Right hindlimb (tissue), 1 donor: ENCODE data around the gene DLG1.
A peak's percentile ranks its signal among the peaks of the same experiment; 100 is the strongest.
"Not testable (repeated sequence)": the region's sequence is repeated elsewhere in the genome, so short reads cannot be mapped to it uniquely, and the experiment has no call there.

Experiments used
- DNase-seq: peaks from one replicate; pipeline ENCODE4 v3.0.0-alpha.2; 2018

The DLG1 gene

DNA sequence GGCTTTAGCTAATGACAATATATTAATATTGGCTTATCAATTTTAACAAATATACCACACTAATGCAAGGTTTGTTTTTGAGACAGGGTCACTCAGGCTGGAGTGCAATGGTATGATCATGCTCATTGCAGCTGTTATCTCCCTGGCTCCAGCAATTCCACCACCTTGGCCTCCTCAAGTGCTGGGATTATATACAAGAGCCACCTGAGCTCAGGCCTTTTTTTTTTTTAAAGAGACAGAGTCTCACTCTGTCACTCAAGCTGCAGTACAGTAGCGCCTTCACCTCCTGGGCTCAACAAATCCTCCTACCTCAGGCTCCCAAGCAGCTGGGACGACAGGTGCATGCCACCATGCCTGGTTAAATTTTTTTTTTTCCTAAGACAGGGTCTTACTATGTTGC, 11.7 kb downstream of the DLG1 start:
- DNase-seq, result no peak

DNA sequence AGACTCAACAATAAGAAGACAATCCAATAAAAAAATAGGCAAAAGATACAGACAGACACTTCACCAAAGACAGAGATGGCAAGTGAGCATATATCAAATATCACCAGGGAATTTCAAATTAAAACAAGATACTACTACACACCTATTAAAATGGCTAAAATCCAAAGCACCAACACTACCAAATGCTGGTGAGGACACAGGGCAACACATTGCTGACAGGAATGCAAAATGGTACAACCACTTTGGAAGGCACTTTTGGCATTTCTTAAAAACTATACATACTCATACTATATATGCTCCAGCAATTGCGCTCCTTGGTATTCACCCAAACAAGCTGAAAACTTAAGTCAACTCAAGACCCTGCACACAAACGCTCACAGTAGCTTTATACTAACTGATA, 12.9 kb downstream of the DLG1 start:
- DNase-seq, result no peak

DNA sequence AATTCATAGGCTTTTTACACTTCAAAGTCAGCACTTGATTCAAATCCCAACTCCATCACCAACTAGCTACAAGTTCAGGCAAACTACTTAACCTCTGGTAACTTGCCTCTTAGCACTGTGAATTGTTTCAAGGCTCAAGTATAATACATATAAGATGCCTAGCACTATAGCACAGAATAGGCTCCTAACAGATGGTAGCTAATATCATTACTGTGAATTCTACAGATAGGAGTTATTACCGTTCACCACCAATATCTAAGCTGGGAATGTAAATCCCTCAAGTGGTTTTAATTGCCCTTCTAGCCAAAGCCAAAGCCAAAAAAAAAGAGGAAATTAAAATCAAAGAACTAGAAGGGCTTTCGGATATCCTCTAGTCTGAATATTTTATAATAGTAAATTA, 15.4 kb downstream of the DLG1 start:
- DNase-seq, result no peak

DNA sequence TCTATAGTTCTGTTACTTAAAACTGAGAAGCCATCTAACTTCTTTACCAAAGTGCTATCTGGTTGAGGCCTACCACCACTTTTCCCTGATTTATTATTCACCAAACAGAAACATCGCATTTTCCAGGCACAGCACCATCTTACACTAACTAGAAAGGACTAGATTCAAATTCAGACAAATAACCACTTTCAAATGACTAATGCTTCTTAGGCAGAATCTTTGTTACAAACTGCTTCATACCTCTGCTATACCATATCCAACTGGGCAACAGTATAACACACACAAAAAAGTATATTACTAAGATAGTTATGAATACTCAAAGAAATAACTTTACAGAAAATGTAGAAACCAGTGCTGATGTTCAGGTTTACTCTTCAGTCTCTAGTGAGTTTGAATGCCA, 16.6 kb downstream of the DLG1 start:
- no peak for DNase-seq

DNA sequence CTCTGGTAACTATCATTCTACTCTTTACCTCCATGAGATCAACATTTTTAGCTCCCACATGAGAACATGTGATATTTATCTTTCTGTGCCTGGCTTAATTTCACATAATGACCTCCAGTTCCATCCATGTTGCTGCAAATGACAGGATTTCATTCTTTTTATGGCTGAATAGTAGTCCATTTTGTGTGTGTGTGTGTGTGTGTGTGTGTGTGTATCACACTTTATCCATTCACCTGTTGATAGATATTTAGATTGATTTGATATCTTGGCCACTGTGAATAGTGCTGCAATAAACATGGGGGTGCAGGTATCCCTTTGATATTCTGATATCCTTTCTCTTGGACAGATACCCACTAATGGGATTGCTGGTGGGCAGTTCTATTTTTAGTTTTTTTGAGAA, 18.3 kb downstream of the DLG1 start:
- DNase-seq, result no peak

DNA sequence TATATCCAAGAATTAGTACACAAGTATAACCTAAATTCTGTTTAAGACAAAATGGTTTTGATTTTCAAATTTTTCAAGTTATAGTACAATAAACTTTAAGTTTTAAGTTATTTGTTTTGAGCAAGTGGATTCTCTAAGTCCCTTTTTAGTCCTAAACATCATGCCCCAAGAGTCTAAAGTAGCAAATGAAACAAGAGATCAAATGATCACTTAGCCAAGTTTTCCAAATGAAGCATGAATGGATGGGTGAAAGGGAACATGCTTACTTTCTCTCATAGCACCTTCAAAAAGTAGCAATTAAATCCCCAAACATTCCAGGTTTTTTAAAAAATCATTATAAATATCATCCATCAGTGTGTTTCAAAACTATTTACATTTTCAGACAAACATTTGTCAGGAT, 19.5 kb downstream of the DLG1 start:
- no peak for DNase-seq

DNA sequence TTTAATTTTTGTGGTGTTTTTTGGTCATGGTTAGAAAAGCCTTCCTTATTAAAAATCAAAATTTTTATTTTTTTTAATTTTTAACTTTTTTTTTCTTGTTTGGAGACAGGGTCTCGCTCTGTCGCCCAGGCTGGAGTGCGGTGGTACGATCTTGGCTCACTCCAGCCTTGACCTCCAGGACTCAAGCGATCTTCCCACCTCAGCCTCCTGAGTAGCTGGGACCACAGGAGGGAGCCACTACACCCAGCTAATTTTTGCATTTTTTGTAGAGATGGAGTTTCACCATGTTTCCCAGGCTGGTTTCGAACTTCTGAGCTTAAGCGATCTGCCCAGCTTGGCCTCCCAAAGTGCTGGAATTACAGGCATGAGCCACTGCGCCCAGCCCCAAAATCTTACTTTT, 21.6 kb downstream of the DLG1 start:
- DNase-seq, result not testable (repeated sequence)

DNA sequence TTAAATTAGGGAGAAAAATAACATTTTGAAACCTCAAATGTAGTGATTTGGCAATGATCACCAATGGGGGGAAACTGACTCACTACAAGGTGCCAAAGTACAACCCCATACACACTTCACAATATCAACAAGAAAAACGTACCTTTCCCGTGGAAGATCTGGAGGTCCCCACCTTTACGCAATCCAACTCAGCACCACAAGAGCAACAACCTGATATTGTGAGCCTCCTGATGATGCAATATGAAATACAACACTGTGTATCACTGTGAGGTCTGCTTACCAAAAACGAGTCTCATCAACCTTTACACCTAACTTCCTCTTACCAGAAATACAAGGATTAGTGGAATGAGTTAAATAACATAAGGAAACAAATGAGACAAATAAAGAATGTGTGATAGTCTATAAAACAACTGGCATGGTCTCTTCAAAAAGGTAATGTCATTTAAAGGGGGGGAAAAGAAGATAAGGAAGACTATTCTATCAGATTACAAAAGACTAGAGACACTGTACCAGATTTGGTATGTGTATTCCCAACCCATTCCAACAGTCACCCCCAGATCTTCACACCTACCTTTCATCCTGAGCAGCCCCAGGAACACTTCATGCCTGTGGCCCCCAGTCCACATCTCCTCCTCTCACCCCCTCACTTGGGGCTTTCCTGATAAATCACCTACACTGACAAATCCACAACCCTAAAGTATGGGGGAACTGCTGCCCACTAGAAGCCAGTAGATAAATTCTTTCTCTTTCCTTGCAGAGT, 27.7 kb downstream of the DLG1 start:
- no peak for DNase-seq

DNA sequence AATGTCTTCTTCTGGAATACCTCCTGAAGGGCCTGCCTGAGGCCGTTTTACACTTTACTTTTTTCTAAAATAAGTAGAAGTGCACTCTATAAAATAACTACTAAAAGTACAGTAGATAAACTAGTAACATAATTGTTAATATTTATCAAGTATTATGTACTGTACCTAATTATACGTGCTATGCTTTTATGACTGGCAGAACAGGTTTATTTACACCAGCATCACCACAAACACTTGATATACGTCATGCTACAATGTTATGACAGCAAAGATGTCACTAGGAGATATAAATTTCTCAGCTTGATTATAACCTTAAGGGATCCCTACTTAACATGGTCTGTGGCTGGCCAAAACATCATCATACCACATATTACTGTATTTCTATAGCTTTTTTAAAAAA, 29.4 kb downstream of the DLG1 start:
- DNase-seq, result no peak

DNA sequence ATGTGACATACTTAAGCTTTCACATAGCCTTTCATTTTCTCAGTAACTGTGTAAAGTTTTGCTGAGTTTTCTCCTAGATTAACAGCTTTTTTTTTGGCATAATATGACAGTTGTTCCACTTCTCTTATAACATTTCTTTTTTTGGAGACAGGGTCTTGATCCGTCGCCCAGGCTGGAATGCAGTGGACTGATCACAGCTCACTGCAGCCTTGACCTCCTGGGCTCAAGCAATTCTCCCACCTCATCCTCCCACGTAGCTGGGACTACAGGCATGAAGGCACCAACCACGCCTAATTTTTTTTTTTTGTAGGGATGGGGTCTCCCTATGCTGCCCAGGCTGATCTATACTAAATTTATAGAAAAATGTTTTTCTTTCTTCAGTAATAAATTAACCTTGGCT, 30.1 kb downstream of the DLG1 start:
- DNase-seq, result peak; percentile 29

DNA sequence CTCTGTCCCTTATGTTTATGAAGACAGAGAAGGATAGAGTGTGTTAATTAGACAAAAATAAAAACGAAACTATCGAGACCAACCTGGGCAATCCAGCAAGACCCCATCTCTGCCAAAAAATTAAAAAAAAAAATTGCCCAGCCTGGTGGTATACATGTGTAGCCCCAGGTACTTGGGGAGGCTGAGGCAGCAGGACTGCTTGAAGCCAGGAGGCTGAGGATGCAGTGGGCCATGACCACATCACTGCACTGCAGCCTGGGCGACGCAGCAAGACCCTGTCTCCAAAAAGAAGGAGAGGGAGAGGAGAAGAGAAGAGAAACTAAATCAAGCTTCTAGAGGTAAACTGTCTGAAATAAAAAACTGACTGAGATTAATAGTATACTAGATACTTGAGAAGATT, 32.1 kb downstream of the DLG1 start:
- no peak for DNase-seq

DNA sequence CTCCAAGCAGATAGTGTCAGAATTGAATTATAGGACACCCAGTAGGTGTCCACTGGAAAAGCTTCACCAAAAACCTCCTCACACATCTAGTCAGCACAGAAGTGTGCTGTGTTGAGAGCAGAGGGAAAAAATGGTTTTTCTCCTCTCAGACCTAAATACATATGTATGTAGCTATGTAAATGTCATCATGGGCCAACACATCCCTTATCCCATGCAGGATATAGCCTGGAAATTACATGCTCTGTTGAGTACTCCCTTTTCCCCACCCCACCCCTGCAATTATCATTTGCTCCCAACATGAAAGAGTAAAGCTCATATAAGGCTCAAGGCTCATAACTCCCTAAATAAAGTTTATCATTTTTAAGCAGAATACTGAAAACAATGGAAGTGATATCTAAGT, 35.7 kb downstream of the DLG1 start:
- no peak for DNase-seq

DNA sequence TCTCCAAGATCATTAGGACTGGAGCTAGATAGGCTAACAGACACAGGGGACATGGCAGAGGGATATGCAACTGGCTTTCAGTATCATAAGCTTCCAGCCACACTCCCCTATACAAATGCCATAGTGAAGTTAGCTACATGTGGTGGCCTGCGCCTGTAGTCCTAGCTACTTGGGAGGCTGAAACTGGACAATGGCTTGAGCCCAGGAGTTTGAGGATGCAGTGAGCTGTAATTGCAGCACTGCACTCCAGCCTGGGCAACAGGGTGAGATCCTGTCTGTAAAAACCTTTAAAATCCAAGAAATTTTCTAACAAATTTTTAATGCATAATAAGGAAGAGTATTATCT, 37.3 kb downstream of the DLG1 start:
- DNase-seq, result no peak

DNA sequence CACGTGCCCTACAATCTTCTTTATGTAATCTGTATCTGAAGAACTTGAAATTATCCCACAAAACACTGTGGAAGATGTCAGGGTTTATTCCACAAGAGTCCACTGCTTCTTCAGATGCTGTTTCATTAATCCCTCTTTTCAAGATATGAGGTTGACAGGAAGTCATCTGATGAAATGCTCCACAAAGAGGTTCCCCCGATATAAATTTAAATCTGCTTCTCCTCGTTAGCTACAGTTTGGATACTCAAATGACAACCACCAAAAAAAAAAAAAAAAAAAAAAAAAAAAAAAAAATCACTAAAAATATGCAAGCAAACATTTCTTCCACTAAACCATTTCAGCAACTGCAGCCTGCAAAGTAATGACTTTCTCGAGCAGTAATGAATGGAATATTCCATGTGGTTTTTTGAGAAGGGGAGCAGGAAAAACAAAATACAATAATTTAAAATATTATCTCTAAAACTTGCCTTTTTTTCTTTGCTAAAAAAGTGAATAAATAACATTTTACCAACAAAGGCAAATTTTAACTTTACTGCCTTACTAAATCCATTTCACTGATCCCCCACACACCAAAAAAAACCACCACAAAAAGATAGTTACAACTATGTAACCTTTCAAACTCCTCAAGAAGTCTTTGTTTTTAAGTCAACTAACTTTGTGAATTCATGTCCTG, 37.8 kb downstream of the DLG1 start:
- DNase-seq, result no peak

DNA sequence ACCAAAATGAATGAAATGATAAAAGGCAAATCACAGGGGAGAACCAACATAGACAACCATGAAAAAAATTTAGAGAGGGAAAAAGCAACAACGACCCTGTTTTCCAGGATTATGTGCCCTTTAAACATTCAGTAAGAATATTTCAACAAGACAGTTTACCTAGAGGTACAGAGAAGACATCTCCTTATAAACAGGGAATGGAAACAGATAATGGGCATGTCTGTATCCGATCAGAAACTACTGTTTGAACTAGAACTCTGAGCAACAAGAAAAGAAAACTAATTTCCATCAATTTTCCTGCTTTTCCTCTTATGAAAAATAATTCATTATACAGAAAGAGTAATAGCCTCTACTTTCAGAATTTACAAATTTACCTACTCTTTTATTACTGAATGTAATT, 39.3 kb downstream of the DLG1 start:
- no peak for DNase-seq

DNA sequence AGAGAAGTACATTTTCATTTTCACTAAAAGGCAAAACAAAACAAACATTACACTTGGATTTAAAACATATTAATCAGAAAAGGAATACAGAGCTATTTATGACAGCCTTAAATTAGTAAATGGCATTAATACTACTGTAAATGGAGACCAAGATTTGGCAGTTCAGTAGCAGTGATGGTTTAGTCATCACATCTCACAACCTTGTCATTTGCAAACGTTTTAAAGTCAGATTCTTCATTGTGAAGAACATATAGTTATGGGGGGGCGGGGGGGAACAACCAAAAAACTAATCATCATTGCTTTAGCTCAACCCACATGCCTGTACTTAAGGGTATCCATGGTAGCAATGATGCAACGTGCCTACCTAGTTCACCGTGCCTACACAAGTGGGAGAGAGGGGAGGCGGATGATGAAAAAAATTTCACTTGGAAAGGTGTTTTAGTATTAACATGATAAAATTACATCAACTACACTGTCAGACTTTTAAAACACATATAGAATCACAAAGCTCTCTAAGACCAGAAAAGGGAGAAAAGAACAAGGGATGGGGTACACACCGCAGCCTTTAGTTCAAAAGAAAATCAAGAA, 40.1 kb downstream of the DLG1 start:
- DNase-seq, result no peak

DNA sequence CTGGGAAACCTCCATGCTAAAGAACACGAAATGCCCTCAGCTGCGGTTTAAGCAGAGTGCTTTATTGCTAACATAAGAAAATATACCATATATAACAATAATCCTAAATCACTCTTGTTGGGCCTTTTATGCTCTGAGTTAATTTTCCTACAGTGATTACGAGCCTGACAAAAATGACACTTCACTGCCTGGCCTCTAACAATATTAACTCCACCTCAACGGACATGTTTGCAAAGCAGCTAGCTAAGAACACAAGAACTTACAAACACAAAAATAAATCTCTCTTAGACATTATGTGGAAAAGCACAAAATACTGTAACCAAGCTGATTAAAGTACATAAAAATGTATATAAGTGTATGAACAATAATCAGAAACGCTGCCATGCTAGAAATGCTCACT, 40.7 kb downstream of the DLG1 start:
- DNase-seq, result no peak

DNA sequence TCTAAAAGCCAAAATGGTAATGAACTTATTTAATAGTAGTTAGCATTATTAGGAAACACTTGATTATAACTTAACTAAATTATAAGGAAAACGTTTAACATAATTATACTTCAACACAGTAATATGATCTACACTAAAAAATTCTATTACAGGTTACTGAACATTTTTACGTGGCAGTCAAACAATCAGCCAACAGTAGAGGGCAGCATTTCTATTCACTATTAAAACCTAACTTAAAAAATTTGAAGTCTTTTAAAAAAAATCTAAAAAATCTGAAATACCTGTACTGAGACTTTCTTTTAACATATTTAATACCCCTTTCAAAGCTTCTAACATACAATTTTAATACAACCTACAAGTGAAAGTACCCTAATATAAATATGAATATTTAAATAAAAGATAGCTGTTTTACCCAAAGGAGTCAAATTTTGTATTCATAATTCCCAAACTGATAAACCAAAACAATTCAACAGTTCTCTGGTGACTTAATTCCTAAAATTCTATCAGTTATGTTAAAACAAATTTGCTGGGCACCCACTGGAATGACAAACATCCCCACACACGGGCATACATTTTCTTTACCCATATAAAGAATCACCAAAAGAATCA, 41.5 kb downstream of the DLG1 start:
- no peak for DNase-seq

DNA sequence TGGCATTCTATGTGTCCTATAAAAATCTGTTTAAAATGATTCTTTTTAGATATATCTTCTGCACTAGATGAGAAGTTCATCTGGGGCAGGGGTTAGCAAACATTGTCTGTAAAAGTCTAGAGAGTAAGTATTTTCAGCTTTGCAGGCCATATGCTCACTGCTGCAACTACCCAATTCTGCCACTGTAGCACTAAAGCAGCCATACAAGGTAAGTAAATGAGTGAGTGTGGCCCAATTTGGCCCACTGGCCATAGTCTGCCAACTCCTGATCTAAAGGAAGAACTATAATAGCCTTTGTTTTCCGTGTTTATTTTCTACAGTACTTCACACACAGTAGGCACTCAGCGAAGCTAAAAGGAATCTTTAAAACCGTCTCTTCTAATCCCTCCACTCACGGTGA, 42.3 kb downstream of the DLG1 start:
- DNase-seq, result no peak

DNA sequence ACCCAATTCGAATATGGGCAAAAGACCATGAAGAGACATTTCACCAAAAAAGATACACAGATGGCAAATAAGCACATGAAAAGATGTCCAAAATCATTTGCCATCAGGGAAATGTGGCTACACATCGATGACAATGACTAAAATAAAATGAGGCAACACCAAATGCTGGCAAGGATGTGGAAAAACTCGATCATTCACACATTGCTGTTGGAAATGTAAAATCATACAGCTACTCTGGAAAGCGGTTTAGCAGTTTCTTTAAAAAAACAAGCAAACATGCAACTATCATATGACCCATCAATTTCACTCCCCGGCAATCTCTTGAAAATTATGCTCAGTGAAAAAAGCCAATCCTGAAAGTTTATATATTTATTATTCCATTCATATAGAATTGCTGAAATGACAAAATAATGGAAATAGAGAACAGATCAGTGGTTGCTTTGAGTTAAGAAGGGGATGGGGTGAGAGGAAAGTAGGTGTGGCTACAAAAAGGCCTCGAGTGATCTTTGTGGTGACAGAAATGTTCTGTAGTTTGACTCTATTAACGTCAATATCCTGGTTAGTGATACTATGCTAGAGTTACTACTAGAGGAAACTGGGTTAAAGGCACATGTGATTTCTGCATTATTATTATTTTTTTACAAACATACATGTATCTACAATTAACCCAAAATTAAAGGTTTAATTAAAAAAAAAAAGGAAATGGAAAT, 45.0 kb downstream of the DLG1 start:
- DNase-seq, result no peak

DNA sequence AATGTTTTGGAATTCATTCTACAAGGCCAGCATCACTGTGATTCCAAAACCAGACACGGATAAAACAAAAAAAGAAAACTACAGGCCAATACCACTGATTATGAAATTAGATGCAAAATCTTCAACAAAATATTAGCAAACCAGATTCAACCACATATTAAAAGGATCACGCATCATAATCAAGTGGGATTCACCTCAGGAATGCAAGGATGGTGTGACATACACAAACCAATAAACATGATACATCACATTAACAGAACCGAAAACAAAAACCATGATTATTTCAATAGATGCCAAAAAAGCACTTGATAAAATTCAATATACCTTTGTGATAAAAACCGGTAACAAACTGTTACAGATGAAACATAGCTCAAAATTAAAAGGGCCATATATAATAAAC, 48.9 kb downstream of the DLG1 start:
- DNase-seq, result no peak

DNA sequence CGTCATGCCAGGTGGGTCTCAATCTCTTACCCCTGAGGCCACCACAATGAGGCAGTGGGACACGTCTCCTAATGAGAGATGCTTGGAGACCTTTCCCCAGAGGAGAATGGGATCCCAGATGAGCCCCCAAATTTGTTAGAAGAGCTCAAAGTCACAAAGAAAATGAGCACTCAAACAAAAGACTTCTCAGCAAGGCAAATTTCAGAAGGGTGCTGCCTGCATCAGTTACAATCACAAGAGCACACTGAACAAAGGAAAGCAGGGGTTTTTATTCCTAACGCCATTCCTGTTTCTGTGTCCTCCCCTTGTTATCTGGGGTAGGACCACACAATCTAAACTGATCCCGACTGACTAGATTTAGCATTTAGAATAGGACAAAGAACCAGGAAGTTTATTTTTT, 50.1 kb downstream of the DLG1 start:
- no peak for DNase-seq

DNA sequence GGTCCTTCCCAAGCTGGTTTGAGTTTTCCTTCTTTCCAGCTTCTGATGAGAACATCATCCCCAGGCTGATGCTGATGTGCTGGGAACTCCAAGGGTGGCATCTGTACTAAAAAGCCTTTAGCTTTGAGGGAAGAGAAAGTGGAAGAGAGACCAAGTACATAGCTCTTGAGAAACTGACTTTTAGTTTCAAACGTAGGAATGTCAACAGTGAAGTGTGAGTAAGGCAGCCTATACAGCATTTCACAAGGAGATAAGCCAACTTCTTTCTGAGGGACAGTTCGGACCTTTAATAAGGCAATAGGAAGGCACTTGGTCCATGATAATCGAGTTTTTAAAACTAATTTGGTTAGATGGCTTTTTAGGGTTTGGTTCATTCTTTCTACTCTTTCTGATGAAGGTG, 53.7 kb downstream of the DLG1 start:
- DNase-seq, result no peak
